ENCODE data around the gene MARCHF5.

The MARCHF5 gene

GRCh38 chr10:92290837-92291615, at the start of gene MARCHF5, which contains the start of gene CPEB3:
TSS of gene MARCHF5 (plus strand) at chr10:92291167. CDS start at chr10:92291495, 328 bp downstream.
TSS of gene CPEB3 (minus strand) at chr10:92291078. CDS start at chr10:92240350, 50,728 bp downstream.
- peaks cover 26% of the 10 kb centered on the region for H3K4me1 Mint-ChIP-seq (ENCODE audit: low read depth)
- no peaks in the 10 kb centered on the region for H3K27me3 Mint-ChIP-seq
- peak; percentile 92 for DNase-seq
- H3K9me3 Mint-ChIP-seq, result no peaks in the 10 kb centered on the region
- H3K4me3 Mint-ChIP-seq, result peak within 1 kb of the TSS; percentile 81
- peaks cover 25% of the 10 kb centered on the region for H3K36me3 Mint-ChIP-seq (ENCODE audit: low read depth)
- peak within 1 kb of the TSS; percentile 87 for H3K27ac Mint-ChIP-seq

GRCh38 chr10:92241501-92241900, 49.5 kb upstream of the MARCHF5 start:
- no peaks in the 10 kb centered on the region for H3K9me3 Mint-ChIP-seq
- peaks cover 19% of the 10 kb centered on the region for H3K27me3 Mint-ChIP-seq
- peak overlapping the region; percentile 86 for H3K4me3 Mint-ChIP-seq

DNA sequence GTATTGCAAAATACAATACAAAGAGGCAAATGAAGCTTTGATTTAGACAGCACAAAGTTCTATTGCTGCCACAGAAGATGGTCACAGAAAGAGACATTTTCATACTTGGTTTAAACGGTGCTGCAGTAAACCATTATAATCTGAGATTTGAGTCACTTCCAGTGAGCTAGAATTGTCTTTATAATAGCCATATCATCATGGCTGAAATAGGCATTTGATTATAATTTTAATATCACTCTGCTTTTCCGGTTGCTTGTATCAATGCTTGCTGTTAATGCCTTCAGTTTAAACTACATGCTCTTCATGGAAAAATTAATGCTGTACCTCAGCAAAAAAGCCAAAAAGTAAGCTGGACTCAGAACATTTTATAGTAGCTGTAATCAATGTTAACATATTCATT, 48.6 kb upstream of the MARCHF5 start:
- Mint-ChIP-seq H3K27ac (no peak overlapping the region), H3K4me1 (ENCODE audit: low read depth) (peaks cover 40% of the 10 kb centered on the region), H3K9me3 (no peaks in the 10 kb centered on the region), H3K4me3 (peak overlapping the region; percentile 18), H3K27me3 (peaks cover 19% of the 10 kb centered on the region), H3K36me3 (ENCODE audit: low read depth) (peaks cover 6% of the 10 kb centered on the region)
- DNase-seq, result no peak

More at GRCh38 chr10:92241501-92241900, 49.5 kb upstream of the MARCHF5 start:
- Mint-ChIP-seq H3K36me3 (ENCODE audit: low read depth) (peaks cover 6% of the 10 kb centered on the region), H3K27ac (no peak overlapping the region), H3K4me1 (ENCODE audit: low read depth) (peaks cover 40% of the 10 kb centered on the region)
- DNase-seq, result no peak

- Mint-ChIP-seq H3K9me3 (no peaks in the 10 kb centered on the region), H3K4me1 (ENCODE audit: low read depth) (peaks cover 39% of the 10 kb centered on the region), H3K36me3 (ENCODE audit: low read depth) (peaks cover 6% of the 10 kb centered on the region), H3K27ac (no peak overlapping the region), H3K27me3 (peaks cover 17% of the 10 kb centered on the region), H3K4me3 (peak overlapping the region; percentile 56)
- peak; percentile 44 for DNase-seq
Observed at GRCh38 chr10:92242910-92243671, 47.9 kb upstream of the MARCHF5 start.

- no peak for DNase-seq
- Mint-ChIP-seq H3K9me3 (no peaks in the 10 kb centered on the region), H3K27me3 (peaks cover 6% of the 10 kb centered on the region), H3K4me1 (ENCODE audit: low read depth) (peaks cover 27% of the 10 kb centered on the region), H3K27ac (no peak overlapping the region), H3K4me3 (no peak overlapping the region), H3K36me3 (ENCODE audit: low read depth) (peaks cover 4% of the 10 kb centered on the region)
Observed at GRCh38 chr10:92244796-92245195, 46.2 kb upstream of the MARCHF5 start.

DNA sequence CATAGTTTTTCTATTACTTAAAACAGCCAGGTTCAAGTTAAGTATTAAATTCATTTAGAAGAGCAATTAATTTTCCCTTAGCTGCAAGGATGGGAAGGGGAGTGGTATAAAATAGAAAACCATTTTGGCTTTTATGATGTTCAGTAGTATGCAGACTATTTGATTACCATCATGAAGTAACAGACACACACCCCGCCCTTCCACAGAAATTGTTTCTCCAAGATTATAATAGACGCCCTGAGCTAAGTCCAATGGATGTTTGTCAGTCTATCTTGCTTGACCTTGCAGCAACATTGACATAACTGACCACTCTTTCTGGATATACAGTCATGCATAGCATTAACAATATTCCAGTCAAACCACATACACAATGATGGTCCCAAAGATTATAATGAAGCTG, 42.4 kb upstream of the MARCHF5 start:
- H3K4me1 Mint-ChIP-seq (ENCODE audit: low read depth), result no peaks in the 10 kb centered on the region
- no peaks in the 10 kb centered on the region for H3K9me3 Mint-ChIP-seq
- no peak overlapping the region for H3K27ac Mint-ChIP-seq
- H3K4me3 Mint-ChIP-seq, result no peak overlapping the region
- no peak for DNase-seq
- no peaks in the 10 kb centered on the region for H3K27me3 Mint-ChIP-seq
- H3K36me3 Mint-ChIP-seq (ENCODE audit: low read depth), result no peaks in the 10 kb centered on the region

DNA sequence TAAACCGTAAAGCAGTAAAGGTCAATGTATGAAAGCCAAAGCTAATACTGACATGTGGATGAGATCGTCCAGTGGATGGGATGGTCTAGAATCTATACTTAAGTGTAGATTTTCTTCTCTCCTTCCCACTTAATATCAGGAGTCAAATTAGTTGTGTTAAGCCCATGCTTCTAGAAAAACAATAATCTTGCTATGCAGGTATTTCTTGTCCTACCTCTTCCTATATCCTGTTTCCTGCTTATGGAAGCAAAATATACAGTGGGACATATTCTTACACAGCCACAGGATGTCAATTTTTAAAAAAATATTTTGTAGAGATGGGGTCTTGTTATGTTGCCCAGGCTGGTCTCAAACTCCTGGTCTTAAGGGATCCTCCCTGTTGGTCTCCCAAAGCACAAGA, 27.6 kb upstream of the MARCHF5 start:
- Mint-ChIP-seq H3K27ac (no peak overlapping the region), H3K27me3 (no peaks in the 10 kb centered on the region), H3K4me3 (no peak overlapping the region), H3K36me3 (ENCODE audit: low read depth) (no peaks in the 10 kb centered on the region), H3K4me1 (ENCODE audit: low read depth) (peaks cover 7% of the 10 kb centered on the region), H3K9me3 (no peaks in the 10 kb centered on the region)
- DNase-seq, result no peak

DNA sequence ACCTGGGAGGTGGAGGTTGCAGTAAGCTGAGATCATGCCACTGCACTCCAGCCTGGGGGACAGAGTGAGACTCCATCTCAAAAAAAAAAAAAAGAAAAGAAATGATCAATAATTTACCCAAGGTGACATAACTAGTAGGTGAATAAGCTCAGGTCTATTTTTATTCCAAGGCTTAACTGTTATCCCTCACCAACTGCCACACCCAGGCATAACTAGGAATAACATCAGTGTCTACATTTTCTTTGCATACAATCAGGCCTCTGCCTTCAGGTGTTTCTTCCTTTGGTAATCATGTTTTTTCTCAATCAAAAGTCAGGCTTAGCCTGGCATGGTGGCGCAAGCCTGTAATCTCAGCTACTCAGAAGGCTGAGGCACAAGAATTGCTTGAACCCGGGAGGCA, 26.7 kb upstream of the MARCHF5 start:
- Mint-ChIP-seq H3K36me3 (ENCODE audit: low read depth) (no peaks in the 10 kb centered on the region), H3K27me3 (no peaks in the 10 kb centered on the region), H3K4me3 (no peak overlapping the region), H3K9me3 (no peaks in the 10 kb centered on the region), H3K4me1 (ENCODE audit: low read depth) (peaks cover 7% of the 10 kb centered on the region), H3K27ac (no peak overlapping the region)
- DNase-seq, result no peak

GRCh38 chr10:92265687-92266258, 25.2 kb upstream of the MARCHF5 start:
- peaks cover 7% of the 10 kb centered on the region for H3K4me1 Mint-ChIP-seq (ENCODE audit: low read depth)
- H3K36me3 Mint-ChIP-seq (ENCODE audit: low read depth), result no peaks in the 10 kb centered on the region
- no peak overlapping the region for H3K4me3 Mint-ChIP-seq
- H3K27me3 Mint-ChIP-seq, result no peaks in the 10 kb centered on the region
- H3K27ac Mint-ChIP-seq, result no peak overlapping the region
- no peaks in the 10 kb centered on the region for H3K9me3 Mint-ChIP-seq
- no peak for DNase-seq

- Mint-ChIP-seq H3K27ac (no peak overlapping the region), H3K36me3 (ENCODE audit: low read depth) (no peaks in the 10 kb centered on the region), H3K9me3 (no peaks in the 10 kb centered on the region), H3K4me3 (no peak overlapping the region), H3K27me3 (no peaks in the 10 kb centered on the region), H3K4me1 (ENCODE audit: low read depth) (peaks cover 7% of the 10 kb centered on the region)
- DNase-seq, result no peak
Observed at GRCh38 chr10:92267343-92267742, 23.6 kb upstream of the MARCHF5 start.

DNA sequence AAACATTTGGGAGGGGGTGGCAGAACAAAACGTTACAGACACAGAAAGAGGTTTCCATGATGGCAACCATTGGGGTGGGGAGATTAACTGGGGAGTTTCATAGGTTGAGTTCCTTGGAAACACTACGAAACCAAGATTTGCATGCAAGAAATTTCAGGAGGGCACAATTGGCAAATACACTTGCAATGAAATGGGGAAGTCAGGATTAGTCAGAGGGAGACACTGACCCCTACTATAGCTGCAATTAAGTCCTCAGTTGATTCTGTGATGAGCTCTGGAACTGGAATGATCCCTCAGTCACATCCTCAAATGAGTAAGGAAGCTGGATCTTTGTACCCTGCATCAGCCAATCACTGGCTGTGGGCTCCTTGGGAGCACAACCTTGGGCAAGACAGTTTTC, 22.2 kb upstream of the MARCHF5 start:
- no peaks in the 10 kb centered on the region for H3K36me3 Mint-ChIP-seq (ENCODE audit: low read depth)
- H3K4me3 Mint-ChIP-seq, result no peak overlapping the region
- no peaks in the 10 kb centered on the region for H3K27me3 Mint-ChIP-seq
- H3K27ac Mint-ChIP-seq, result no peak overlapping the region
- no peaks in the 10 kb centered on the region for H3K9me3 Mint-ChIP-seq
- no peak for DNase-seq
- H3K4me1 Mint-ChIP-seq (ENCODE audit: low read depth), result peaks cover 7% of the 10 kb centered on the region

GRCh38 chr10:92274071-92274470, 16.9 kb upstream of the MARCHF5 start:
- H3K4me1 Mint-ChIP-seq (ENCODE audit: low read depth), result no peaks in the 10 kb centered on the region
- no peak overlapping the region for H3K27ac Mint-ChIP-seq
- no peaks in the 10 kb centered on the region for H3K36me3 Mint-ChIP-seq (ENCODE audit: low read depth)
- no peaks in the 10 kb centered on the region for H3K27me3 Mint-ChIP-seq
- no peak overlapping the region for H3K4me3 Mint-ChIP-seq
- no peak for DNase-seq
- H3K9me3 Mint-ChIP-seq, result no peaks in the 10 kb centered on the region

- Mint-ChIP-seq H3K4me3 (no peak overlapping the region), H3K4me1 (ENCODE audit: low read depth) (peaks cover 4% of the 10 kb centered on the region), H3K27me3 (no peaks in the 10 kb centered on the region), H3K36me3 (ENCODE audit: low read depth) (no peaks in the 10 kb centered on the region), H3K9me3 (no peaks in the 10 kb centered on the region), H3K27ac (no peak overlapping the region)
- DNase-seq, result no peak
Observed at GRCh38 chr10:92278996-92279696, 11.8 kb upstream of the MARCHF5 start.

DNA sequence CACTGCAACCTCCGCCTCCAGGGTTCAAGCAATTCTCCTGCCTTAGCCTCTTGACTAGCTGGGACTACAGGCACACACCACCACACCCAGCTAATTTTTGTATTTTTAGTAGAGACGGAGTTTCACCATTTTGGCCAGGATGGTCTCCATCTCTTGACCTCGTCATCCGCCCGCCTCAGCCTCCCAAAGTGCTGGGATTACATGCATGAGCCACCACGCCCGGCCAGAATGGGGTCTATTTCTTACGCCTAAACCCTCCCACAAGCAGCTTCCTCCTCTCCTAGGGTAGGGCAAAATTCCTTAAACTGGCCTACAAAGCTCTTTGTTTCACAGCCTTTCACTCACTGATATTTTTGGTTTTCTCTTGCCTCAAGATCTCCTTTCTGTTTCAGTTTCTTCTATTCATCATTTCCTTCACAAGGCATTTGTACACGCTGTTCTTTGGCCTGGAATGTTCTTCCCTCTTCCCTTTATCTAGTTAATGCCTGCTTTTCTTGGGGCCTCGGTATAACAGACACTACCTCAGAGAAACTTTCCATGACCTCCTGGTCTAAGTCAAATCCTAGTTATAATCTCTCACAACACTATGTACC, 6.8 kb upstream of the MARCHF5 start:
- H3K4me3 Mint-ChIP-seq, result no peak overlapping the region
- H3K36me3 Mint-ChIP-seq (ENCODE audit: low read depth), result no peaks in the 10 kb centered on the region
- H3K27me3 Mint-ChIP-seq, result no peaks in the 10 kb centered on the region
- H3K9me3 Mint-ChIP-seq, result no peaks in the 10 kb centered on the region
- H3K4me1 Mint-ChIP-seq (ENCODE audit: low read depth), result peaks cover 12% of the 10 kb centered on the region
- H3K27ac Mint-ChIP-seq, result no peak overlapping the region
- DNase-seq, result no peak

Measured in activated T-cell treated with anti-CD3 and anti-CD28 coated beads, Interleukin-2, amount 50 U/mL, for 24 hours (primary cell).